ENCODE results near the gene SLC9A8. TPM values are rescaled to one million over a fixed set of nuclear protein-coding genes. Genes with fewer than 3 reads are reported as not detected.

The SLC9A8 gene
- total and polyA plus RNA-seq, 7 donors, result 6.1 to 19.4 (median 10.6) TPM

DNA sequence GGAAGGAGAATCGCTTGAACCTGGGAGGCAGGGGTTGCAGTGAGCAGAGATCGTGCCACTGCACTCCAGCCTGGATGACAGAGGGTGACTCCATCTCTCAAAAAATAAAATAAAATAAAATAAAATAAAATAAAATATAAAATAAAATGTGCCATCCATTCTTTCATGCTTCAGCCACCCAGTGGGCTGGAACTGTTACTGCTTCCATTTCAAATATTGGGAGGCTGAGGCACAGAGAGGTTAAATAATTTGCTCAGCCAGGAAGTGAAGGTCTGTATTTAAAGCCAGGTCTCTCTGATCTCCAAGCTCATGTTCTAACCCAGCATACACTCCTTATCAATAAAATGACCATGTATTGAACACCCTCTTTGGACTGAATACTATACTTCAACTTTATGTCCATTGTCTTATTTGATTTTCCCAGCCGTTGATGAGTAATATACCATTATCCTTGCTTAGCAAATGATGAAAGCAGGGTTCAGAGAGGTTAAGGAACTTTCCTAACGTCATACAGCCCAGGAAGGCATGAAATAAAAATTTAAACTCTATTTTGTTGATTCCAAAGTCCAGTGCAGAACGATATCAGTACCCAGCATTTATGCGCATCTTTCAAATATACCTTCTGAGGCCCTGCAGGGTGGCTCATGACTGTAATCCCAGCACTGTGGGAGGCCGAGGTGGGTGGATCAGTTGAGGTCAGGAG lies 25.8 kb upstream of the SLC9A8 start:
- Histone ChIP-seq H3K27ac (no peak overlapping the region), H3K4me3 (no peak overlapping the region), H3K36me3 (ENCODE audit: insufficient read depth in 1 of 2, low read depth in 1 of 2) (no peaks in the 10 kb centered on the region), H3K9me3 (no peaks in the 10 kb centered on the region), H3K27me3 (ENCODE audit: insufficient read depth in 3 of 3, low read length in 2 of 3) (no peaks in the 10 kb centered on the region), H3K4me1 (no peaks in the 10 kb centered on the region)
- 85 to 89% (median 86%) methylated on average over 7 of the region's 7 CpGs for WGBS, 3 donors
- TF ChIP-seq, protein P1, sequence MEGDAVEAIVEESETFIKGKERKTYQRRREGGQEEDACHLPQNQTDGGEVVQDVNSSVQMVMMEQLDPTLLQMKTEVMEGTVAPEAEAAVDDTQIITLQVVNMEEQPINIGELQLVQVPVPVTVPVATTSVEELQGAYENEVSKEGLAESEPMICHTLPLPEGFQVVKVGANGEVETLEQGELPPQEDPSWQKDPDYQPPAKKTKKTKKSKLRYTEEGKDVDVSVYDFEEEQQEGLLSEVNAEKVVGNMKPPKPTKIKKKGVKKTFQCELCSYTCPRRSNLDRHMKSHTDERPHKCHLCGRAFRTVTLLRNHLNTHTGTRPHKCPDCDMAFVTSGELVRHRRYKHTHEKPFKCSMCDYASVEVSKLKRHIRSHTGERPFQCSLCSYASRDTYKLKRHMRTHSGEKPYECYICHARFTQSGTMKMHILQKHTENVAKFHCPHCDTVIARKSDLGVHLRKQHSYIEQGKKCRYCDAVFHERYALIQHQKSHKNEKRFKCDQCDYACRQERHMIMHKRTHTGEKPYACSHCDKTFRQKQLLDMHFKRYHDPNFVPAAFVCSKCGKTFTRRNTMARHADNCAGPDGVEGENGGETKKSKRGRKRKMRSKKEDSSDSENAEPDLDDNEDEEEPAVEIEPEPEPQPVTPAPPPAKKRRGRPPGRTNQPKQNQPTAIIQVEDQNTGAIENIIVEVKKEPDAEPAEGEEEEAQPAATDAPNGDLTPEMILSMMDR (IDR thresholded peaks at IDR 0.05), result peak; percentile 19
- DNase-seq (no peak), ATAC-seq (no peak)
- intact Hi-C loops (cut with DNase I), result no loop called here

DNA sequence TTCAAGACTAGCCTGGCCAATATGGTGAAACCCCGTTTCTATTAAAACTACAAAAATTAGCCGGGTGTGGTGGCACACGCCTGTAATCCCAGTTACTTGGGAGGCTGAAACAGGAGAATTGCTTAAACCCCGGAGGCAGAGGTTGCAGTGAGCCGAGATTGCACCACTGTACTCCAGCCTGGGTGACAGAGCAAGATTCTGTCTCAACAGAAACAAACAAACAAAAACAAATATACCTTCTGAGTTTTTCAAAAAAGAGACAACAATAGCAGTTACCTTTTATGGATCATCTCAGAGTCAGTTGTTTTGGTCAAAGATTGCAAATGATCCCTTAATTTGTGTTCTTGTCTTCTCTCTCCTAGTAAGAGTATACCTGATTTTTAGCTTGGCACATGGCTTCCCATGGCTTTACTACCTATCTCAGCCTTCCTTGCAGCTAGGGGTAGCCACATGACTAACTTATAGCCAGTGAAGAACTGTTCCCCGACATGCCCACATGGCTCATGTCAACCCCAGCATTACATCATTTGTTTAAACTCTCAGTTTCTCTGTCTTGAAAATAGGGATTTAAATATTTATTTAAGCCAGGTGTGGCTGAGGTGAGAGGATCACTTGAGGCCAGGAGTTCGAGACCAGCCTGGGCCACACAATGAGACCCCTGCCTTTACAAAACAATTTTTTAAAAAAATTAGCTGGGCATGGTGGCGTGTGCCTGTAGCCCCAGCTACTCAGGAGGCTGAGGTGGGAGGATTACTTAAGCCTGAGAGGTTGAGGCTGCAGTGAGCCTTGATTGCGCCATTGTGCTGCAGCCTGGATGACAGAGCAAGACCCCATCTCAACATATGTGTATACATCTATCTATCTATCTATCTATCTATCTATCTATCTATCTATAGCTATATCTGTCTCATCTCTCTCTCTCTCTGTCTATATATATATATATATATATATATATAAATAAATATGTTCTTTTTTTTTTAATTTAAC lies 25.0 kb upstream of the SLC9A8 start:
- TF ChIP-seq, protein P1 (IDR thresholded peaks at IDR 0.05), result no peak
- Histone ChIP-seq H3K4me1 (no peaks in the 10 kb centered on the region), H3K9me3 (no peaks in the 10 kb centered on the region), H3K27ac (no peak overlapping the region), H3K36me3 (ENCODE audit: insufficient read depth in 1 of 2, low read depth in 1 of 2) (no peaks in the 10 kb centered on the region), H3K4me3 (no peak overlapping the region), H3K27me3 (ENCODE audit: insufficient read depth in 3 of 3, low read length in 2 of 3) (no peaks in the 10 kb centered on the region)
- ATAC-seq, result no peak
- intact Hi-C loops (cut with DNase I), result no loop called here
- DNase-seq, result no peak
- 94 to 96% (median 94%) methylated on average over 9 of the region's 9 CpGs for WGBS, 3 donors

DNA sequence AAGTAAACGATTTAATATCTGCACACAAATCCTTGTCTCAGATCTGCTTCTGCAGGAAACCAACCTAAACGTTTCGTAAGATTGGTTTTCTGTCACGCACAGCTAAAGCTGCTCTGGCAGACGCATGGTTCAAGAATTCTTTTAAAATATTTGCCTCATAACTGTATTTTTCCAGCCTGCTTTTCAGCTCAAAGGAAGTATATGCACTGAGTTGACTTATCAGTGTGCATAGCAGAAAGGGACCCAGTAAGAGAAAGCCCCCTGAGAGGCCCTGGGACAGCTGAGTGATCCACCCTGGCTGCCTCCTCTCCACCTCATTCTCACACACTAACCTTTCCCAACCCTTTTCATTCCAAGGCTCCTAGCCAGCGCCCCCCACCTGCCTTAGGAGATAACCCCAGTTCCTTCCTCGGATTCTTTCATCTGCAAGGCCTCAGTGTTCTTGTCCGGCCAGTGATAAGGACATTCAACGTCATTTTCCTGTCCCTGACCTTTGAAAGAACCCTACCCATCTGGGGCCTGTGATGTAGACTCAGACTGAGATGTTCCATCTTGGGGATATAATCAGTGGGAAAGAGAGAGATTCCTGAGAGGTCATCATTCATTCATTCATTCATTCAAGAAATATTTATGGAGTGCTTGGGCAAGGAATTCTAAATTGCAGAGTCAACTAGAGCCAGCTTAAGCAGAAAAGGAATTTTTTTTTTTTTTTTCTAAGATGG lies 22.4 kb upstream of the SLC9A8 start:
- 52 to 58% (median 55%) methylated on average over 9 of the region's 9 CpGs for WGBS, 3 donors
- H3K27me3 ChIP-seq (ENCODE audit: insufficient read depth in 3 of 3, low read length in 2 of 3), result no peaks in the 10 kb centered on the region
- H3K36me3 ChIP-seq (ENCODE audit: insufficient read depth in 1 of 2, low read depth in 1 of 2), result no peaks in the 10 kb centered on the region
- H3K9me3 ChIP-seq, result no peaks in the 10 kb centered on the region
- intact Hi-C loops (cut with DNase I), result no loop called here
- no peak overlapping the region for H3K4me3 ChIP-seq
- ATAC-seq (peak in 3 of 4 donors; percentile 22 to 70 (median 35)), DNase-seq (peak; percentile 21 to 57)
- no peak overlapping the region for H3K27ac ChIP-seq
- H3K4me1 ChIP-seq, result no peaks in the 10 kb centered on the region
- TF ChIP-seq, protein P1 (IDR thresholded peaks at IDR 0.05), result no peak

DNA sequence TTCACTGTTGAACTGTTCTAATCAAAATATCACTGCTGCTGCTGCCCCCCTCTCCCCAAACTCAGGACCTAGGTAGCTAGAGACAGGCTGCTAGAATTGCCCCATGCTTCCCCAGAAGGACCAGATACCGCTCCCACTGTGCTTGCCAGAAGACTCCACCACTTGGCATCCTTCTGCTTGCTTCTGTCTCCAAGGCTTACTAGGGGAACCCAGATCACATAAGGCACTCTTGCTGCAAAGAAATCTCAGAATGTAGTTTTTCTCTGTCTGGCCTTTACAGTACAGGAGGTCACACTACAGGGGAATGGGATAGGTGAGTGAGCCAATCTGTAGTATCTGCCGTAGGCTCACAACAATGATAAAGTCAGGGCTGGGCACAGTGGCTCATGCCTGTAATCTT lies 21.5 kb upstream of the SLC9A8 start:
- Histone ChIP-seq H3K9me3 (no peaks in the 10 kb centered on the region), H3K4me3 (no peak overlapping the region), H3K27ac (no peak overlapping the region), H3K36me3 (ENCODE audit: insufficient read depth in 1 of 2, low read depth in 1 of 2) (no peaks in the 10 kb centered on the region), H3K4me1 (no peaks in the 10 kb centered on the region), H3K27me3 (ENCODE audit: insufficient read depth in 3 of 3, low read length in 2 of 3) (no peaks in the 10 kb centered on the region)
- no peak for ATAC-seq
- DNase-seq, result no peak
- intact Hi-C loops (cut with DNase I), result no loop called here
- TF ChIP-seq, protein P1 (IDR thresholded peaks at IDR 0.05), result no peak
- 43 to 83% (median 44%) methylated on average over 2 of the region's 2 CpGs for WGBS, 3 donors
